GM18873 (cell line): ENCODE measurements around the gene THBS4.
A peak's percentile ranks its signal among the peaks of the same experiment; 100 is the strongest.
"Not testable (repeated sequence)": the region's sequence is repeated elsewhere in the genome, so short reads cannot be mapped to it uniquely, and the experiment has no call there.

Experiments
- ATAC-seq: cut with Tn5 transposase; IDR thresholded peaks from one replicate; pipeline ENCODE4 v1.9.1; 2021; ENCODE audit warnings: mild to moderate bottlenecking, moderate library complexity, moderate number of reproducible peaks; ENCODE audit not compliant: unreplicated experiment, low FRiP score

The THBS4 gene

DNA sequence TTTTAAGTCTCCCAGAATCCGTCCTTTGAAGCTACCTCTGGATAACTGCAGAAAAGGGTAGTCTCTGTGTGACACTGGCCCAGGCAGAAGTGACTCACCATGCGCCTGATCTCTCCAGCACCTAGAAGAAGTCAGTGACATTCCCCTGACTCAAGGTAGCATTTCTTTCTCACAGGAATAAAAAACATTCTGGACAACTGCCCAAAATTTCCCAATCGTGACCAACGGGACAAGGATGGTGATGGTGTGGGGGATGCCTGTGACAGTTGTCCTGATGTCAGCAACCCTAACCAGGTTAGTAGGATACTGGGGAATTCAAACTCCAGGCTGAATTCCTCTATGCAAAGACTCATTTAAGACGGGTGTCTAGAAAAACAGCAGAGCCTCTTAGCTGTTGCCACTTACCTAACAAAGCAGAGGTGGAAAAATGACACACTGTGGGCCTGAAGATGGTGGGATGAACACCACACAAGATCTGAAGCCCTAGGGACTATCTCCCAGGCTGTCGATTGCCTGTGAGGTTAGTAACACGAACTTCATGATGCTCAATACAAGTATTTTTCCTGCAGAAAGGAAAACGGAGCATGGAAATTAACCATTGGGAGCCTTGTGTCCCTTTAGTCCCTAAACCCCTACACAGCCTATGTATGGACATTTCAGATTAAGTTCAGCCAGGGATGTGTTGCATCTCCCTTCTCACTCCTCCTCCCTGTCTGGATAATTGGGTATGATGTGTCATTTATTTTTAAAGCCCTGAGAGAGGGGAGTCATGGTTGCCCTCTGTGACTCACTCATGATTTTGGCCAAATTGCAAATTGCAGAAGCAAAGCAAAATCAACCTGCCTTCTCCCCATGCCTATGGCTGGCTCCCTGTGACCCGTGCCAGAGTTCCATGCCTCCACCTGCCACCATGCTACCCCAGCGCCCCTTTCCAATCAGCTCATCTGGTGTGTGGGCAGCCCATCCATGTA, 37.2 kb downstream of the THBS4 start:
- ATAC-seq, result no peak

DNA sequence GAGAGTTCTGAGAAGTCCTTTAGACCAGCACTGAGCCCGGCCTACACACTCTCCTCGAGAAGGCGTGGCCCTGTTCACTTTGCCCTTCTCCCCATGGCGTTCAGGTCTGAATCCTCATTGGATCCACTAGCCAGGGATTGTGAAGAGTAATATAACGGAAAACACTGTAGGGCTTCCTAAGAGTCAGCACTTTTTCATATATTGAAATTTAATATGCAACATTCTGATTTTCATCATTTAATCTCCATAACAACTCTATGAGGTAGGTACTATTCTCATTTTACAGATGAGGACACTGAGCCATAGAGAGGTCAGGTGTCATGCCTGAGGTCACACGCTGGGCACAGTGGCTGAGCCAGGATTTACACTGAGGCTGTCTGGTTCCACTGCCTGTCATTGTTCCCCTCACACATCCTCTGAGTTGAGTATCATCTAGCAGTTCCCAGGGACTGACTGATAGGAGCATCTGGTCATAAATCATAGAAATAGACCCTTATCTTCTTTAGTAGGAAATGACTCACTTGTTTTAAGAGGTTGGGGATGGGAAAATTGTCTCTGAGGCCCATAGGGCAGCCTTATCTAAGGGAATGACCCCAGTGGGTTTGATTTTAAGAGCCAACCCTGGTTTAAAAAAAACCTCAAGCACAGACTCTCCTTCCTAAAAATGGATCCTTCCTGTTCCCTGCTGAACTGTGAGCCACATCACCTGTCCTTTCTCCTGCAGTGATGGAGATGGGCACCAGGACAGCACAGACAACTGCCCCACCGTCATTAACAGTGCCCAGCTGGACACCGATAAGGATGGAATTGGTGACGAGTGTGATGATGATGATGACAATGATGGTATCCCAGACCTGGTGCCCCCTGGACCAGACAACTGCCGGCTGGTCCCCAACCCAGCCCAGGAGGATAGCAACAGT, 41.2 kb downstream of the THBS4 start:
- no peak for ATAC-seq

DNA sequence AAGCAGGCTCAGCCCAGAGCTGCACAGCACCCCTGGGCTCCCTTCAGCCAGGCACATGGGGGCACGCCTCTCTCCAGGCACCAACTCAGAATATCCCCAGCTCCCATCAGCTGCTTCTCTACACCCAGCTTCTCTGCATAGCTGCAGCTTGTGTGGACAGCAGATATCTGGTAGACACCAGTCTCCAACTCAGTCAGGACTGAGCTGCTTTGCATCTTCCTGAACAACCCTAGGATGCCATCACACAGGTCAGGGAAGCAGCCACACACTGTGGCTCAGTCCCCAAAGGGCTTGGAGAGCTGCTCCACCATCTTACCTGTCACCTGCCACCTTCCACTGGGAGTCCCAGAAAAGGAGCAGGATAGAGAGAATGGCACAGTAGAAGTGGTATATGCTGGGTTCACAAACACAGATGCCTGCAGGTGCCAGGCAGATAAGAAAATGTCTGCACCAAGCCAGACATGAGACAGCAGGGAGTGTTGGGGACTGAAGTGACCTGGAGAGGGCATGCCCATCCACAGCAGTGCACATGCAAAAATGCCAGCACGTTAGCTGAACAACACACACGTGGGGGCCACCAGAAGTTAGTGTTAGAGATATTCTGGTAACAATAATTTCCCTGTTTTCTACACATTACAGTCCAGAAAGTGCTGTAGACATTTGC, 42.0 kb downstream of the THBS4 start:
- ATAC-seq, result no peak

DNA sequence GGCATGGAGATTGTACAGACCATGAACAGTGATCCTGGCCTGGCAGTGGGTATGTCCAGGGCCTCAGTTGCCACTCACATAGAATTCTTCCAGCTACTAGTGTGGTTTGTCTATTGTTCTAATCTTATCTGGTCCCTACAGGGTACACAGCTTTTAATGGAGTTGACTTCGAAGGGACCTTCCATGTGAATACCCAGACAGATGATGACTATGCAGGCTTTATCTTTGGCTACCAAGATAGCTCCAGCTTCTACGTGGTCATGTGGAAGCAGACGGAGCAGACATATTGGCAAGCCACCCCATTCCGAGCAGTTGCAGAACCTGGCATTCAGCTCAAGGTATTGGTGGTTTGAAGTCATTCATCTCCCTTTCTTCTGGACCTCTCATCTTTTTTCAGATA, 43.8 kb downstream of the THBS4 start:
- ATAC-seq, result no peak

DNA sequence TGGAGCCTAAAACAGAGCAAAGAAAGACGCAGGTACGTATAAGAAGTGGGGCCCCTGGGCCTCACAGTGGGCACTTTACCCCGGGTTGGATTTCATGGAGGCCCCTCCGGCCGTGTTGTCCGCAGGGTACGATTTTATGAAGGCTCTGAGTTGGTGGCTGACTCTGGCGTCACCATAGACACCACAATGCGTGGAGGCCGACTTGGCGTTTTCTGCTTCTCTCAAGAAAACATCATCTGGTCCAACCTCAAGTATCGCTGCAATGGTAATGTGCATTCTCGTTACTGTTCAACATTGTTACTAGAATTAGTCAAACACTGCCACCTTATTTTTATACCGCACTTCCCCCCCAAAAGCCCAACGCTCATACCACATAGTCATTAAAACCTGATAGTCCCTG, 47.1 kb downstream of the THBS4 start:
- no peak for ATAC-seq

DNA sequence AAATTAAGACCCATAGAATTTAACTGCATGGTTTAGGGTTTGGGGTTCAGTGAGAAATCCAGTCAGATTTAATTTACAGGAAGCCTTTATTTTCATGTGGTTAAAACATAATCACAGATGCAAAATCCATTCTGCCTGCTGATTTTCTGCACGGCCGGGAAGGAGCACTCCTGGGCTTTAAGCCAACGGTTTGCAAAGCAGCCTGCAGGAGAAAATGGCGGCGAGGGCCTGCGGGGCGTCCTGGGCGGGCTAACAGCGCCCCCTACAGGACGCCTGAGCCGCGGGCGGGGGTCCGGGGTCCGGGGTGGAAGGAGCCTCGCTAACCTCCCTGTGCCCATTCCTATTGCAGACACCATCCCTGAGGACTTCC, 47.6 kb downstream of the THBS4 start:
- ATAC-seq, result no peak

DNA sequence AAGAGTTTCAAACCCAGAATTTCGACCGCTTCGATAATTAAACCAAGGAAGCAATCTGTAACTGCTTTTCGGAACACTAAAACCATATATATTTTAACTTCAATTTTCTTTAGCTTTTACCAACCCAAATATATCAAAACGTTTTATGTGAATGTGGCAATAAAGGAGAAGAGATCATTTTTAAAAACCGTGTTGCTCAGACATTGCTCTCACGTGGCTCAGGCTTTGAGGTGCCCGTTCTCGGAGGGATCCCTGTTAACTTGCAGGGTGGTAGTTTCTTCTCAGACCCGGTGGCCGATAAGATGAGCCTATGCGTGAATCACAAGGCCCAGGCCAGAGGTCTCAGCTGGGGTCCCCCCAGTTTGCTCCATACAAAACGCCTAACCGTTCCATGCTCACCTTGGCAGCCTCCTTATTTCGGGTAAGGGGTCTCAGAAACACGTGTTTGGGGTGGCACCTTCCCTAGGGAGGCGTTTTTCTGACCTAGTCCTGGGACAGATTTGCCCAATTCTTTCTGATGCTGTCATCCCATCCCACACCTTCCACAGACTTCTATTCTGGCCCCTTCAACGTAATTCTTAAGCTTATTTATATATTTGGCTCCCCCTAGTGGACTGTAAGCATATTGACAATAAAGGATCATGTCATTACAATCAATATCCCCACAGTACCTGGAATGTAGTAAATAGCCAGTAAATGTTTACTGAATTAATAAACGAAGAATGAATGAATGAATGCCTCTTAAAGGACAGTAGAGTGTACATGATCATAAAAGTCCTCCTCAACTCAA, 48.1 kb downstream of the THBS4 start:
- ATAC-seq, result no peak

DNA sequence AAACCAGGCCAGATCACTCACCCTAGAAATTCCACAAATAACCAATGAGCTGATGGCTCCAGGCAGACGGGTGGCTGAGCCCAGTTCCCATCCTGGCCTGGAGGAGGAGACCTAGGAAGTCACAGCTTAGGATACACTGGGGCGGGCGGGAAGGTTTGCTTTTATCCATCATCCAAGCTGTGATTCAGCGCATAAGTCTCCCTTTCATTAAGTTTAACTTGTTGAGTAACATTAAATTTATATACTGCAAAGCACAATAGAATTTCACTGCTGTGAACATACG, 55.7 kb downstream of the THBS4 start:
- no peak for ATAC-seq

DNA sequence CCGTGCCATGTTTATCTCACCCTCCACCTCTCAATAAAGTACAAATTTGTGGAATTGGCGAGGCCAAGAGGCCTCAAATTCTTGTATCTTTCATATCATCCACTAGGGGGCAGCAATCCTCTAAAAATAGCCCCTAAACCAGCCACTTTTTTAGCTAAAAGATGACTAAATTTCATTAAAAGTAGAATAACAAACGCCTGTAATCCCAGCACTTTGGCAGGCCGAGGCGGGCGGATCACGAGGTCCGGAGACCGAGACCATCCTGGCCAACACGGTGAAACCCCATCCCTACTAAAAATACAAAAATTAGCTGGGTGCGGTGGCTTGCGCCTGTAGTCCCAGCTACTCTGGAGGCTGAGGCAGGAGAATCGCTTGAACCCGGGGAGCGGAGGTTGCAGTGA, 56.6 kb downstream of the THBS4 start:
- ATAC-seq, result not testable (repeated sequence)

DNA sequence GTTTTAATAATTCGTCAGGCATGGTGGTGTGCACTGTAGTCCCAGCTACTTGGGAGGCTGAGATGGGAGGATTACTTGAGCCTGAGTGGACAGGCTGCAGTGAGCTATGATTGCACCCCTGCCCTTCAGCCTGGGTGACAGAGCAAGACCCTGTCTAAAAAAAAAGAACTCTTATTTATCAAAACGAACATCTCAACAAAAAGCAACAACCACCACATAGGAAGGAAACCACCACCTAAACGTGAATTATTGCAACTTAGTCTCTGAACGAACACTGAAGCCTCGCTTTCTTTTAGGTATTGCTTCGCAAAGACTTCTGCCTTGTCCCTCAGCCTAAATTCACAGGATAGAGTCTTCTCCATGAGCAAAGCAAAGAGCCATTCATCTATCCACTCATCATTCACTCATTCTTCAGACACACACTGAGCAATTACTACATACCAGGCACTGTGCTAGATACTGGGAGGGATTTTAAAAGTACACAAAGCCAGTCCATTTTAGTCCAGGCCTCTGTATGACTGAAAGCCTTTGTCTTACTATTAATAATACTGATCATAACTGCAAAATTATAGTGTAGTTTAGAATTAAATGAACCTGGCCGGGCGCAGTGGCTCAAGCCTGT, 57.4 kb downstream of the THBS4 start:
- ATAC-seq, result no peak

DNA sequence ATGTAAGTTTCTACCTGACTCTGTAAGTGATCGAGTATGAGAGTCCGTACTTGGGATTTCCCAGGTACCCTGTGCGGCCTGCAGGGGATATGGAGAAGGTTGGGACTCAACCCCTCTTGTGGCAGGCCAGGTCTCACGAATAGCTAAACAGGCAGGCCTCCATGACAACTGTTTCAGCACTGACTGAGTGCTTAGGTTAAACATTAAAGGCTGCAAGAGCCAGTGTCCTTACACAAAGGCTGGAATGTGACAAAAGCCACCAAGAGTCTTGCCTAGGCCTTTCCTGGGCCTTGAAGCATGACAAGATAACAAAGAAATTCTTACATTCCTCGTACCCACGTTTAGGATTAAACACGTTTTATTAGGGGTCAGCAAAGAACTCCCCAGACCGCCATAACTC, 58.6 kb downstream of the THBS4 start:
- no peak for ATAC-seq

DNA sequence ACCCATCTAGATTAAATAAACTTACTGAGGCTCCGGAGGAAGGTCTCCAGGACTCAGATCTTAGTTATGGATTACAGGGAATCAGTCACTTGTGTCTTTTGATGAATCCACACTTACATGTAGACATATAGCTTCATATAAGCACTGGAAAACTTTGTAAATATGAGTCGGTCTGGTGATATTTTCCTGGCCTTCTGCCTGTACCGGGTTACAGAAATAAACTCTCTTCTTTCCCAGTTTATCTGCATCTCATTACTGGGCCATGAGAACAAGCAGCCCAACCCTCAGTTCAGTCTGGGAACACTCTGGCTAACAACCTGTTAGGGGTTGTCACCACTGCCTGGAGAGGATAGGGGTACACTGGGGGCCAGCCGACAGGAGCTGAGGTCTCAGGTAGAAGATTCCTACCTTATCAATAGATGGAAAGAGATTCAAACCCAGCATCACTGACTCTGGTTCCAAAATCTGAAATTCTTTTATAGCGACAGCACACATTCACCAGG, 59.1 kb downstream of the THBS4 start:
- no peak for ATAC-seq

DNA sequence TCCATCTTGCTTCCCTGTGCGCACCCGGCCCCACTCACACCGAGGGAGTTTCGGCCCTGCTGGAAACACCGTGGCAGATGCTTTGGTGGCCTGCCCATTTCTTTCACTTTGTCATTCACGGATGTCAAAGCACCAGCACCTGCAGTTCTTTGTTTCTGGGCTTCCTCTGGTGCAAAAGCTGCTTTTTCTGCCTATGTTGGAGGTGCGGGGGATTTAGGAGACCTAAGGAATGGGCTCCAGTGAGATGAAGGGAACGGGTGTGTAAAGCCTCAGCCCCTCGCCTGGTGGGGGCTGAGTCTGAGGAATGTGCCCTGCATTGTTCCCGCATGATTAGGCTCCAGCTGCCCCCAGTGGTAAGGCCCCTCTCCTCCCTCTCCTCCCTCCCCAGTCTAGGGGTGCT, 62.3 kb downstream of the THBS4 start:
- no peak for ATAC-seq

DNA sequence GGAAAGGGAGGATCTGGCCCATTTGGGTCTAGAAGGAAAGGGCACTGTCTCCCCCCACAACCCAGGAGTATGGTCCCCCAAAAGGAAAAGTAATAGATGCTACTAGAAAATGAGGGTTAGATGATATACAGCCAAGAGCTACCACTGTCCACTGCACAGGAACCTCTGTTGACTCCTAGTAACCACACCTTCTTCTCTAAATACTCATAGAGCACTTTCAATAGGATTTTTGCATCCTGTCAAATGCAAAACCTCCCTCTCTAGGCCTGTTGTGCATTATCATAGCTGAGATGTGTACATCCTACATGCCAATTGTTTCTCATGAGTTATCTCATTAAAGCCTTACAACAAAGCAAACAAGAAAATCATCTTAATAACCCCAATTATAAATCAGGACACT, 66.8 kb downstream of the THBS4 start:
- peak; percentile 69 for ATAC-seq

DNA sequence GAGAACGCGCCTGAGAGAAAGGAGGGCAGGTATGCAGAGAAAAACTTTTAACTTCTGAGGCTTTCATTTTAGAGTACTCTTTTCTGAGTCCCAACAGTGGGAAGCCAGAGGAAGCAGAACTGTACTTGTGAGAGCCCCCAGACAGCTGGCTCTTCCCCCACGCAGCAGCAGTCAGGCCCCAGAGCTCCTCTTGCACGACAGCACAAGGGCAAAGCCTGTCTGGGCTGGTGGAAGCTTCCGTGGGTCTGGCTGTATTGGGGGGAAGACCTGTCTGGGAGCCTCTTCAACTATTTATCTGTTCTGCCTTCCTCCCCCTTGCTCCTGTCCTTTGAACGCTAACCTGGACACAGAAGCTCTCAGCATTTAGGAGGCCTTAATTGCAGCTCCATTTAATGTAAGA, 68.2 kb downstream of the THBS4 start:
- ATAC-seq, result no peak

DNA sequence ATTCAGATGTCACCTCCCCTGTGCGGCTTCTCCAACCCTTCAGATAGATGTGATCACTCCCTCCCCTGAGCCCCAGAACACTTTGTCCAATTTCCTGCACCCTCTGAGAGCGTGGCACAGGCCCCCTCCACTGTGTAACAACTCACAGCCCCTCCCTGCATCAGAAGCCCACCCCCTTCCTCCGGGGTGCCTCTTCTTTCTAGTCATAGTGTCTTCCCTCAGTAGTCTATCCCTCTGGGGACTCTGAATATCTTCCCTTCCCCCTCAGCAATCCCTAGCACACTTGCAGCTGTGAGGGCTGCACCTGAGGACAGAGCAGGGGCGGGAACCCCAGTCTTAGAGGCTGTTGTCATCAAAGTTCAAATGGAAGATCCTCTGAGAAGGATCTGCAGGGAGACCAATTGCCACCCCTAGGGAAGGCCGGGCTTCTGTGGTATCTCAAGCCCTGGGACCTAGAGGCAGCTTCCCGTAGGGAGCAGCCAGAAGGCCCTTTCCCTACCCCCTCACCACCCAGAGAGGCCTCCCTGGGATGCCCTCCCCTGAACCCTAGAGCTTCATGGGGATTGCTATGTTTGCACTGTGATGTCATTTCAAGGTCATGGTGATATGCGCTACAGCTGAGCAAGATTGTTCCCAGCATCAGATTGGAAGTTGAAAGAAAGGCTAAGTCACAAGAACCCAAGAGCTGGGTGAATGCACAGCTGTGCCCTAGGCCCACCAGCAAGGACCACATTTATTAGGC, 70.7 kb downstream of the THBS4 start:
- no peak for ATAC-seq

DNA sequence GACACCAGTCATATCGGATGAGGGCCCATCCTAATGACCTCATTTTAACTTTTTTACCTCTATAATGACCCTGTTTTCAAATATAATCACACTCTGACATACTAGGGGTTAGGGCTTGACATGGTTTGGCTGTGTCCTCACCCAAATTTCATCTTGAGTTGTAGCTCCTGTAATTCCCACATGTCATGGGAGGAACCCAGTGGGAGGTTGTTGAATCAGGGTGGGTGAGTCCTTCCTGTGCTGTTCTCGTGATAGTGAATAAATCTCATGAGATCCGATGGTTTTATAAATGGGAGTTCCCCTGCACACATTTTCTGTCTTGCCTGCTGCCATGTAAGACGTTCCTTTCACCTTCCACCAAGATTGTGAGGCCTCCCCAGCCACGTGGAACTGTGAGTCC, 71.8 kb downstream of the THBS4 start:
- no peak for ATAC-seq

DNA sequence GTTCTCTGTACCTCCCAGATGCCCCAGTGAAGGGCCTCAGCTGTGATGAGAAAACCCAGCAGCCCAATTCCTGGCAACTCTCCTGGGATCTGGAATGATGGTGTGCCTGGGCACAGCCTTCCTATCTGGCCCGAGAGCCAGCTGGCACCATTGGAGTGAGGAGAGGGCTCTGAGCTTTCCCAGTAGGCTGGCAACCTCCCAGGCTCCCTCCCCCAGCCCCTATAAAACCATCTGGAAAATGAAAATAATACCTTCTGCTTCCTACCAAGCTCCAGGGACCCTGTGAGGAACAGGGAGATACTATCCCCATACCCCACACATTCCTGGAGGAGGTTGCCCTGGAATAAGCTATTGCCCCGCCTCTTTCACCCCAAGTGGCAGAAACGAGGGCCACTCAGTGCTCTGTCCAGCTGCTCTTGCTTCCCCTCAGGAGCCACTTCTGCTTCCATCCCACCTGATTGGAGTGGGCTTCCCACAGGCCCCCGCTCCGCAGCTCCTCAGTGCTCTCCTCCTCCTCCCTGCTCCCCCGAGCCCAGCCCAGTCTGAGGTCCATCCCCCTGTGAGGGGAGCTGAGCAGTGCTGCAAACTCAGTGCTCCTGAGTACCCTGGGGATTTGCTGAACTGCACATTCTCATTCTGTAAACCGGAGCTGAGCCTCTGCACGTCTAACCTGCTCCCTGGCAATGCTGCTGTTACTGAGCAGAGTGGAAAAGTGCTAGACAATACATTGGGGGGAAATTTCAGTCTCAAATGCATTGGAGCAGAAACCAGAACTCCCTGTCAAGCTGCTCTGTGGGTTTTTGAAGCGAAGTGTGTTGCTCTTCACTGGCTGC, 74.7 kb downstream of the THBS4 start:
- ATAC-seq, result no peak
